ENCODE measurements around the gene G6PC2. TPM values are rescaled to one million over a fixed set of nuclear protein-coding genes. Genes with fewer than 3 reads are reported as not detected.

G6PC2 gene
- total and polyA plus RNA-seq, 2 of the 8 experiments (the other 6 are each of a cell fraction or from before 2014, with no cell fraction given): not detected

DNA sequence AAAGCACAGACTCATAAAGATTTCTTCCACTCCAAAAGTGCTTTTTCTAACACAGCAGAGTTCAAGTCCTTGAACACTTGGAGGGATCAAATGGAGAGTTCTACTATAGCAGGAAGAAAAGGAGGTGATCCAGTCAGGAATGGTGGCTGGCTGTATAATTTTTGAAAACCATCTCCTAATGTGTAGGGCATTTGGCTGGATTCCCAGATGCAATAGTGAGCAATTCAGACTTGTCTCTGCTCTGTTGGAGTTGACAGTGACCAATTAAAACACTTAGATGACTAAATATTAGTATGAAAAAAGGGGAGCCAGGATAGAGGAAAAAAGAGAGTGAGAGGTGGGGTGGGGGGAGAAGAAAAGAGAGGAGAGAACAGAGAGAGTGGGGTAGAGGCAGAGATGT lies 5.3 kb upstream of the G6PC2 start:
- Histone ChIP-seq H3K56ac (replicated peaks; ENCODE audit: insufficient read length, low read depth, low read length) (no peak overlapping the region), H3K79me1 (ENCODE audit: low read depth, low read length) (no peaks in the 10 kb centered on the region), H3K4me1 (replicated peaks in 1 of 4; ENCODE audit: control insufficient read depth in 3 of 4, insufficient read depth in 4 of 4, low read length in 3 of 4) (no peaks in the 10 kb centered on the region), H3K9me3 (ENCODE audit: insufficient read depth in 2 of 2, low read depth in 1 of 2, low read length in 1 of 2) (no peaks in the 10 kb centered on the region), H2BK12ac (ENCODE audit: low read depth, low read length) (no peak overlapping the region), H3K9ac (replicated peaks in 1 of 4; ENCODE audit: extremely low read depth in 1 of 4, low read depth in 3 of 4, low read length in 3 of 4) (no peak overlapping the region), H4K5ac (ENCODE audit: insufficient read length, low read depth, low read length) (no peak overlapping the region), H3K79me2 (ENCODE audit: control insufficient read depth in 1 of 2, insufficient read depth in 2 of 2, low read length in 2 of 2) (no peaks in the 10 kb centered on the region), H3K4me2 (ENCODE audit: insufficient read depth in 1 of 2, low read depth in 2 of 2, low read length in 2 of 2) (no peak overlapping the region), H2BK20ac (ENCODE audit: low read length) (no peak overlapping the region), H3K23me2 (ENCODE audit: low read depth, low read length) (no peaks in the 10 kb centered on the region; the same call in 1 of the 2 replicates), H3K4me3 (ENCODE audit: extremely low read depth in 1 of 4, insufficient read depth in 2 of 4, low read depth in 3 of 4, low read length in 4 of 4) (no peak overlapping the region), H2AFZ (ENCODE audit: low read length) (no peak overlapping the region), H2BK5ac (ENCODE audit: low read depth, low read length) (no peak overlapping the region), H4K8ac (ENCODE audit: extremely low read depth, insufficient read depth, low read length) (no peak overlapping the region), H2BK120ac (replicated peaks; ENCODE audit: low read depth, low read length) (no peak overlapping the region), H4K20me1 (replicated peaks in 1 of 2; ENCODE audit: control insufficient read depth in 1 of 2, insufficient read depth in 2 of 2, low read length in 2 of 2) (no peaks in the 10 kb centered on the region), H4K91ac (replicated peaks; ENCODE audit: insufficient read length, low read length) (no peak overlapping the region), H3K14ac (ENCODE audit: insufficient read length) (no peak overlapping the region), H3K36me3 (ENCODE audit: control insufficient read depth in 2 of 4, insufficient read depth in 4 of 4, low read length in 3 of 4) (no peaks in the 10 kb centered on the region), H3K23ac (ENCODE audit: insufficient read length) (no peak overlapping the region), H2BK15ac (ENCODE audit: low read length) (no peak overlapping the region), H3K18ac (ENCODE audit: extremely low read depth, low read length) (no peak overlapping the region), H3K4ac (replicated peaks; ENCODE audit: insufficient read length, low read depth, low read length) (no peak overlapping the region), H3K27ac (ENCODE audit: low read depth, low read length) (no peak overlapping the region), H2AK5ac (ENCODE audit: low read depth, low read length) (no peak overlapping the region), H3K27me3 (replicated peaks in 1 of 4; ENCODE audit: control insufficient read depth in 3 of 4, extremely low read depth in 1 of 4, insufficient read depth in 3 of 4, low read length in 3 of 4) (no peaks in the 10 kb centered on the region)
- DNase-seq (ENCODE audit: low read depth in 1 of 2, low spot score in 2 of 2) (no peak), FAIRE-seq (no peak)
- ChIA-PET CTCF (ENCODE audit: partially characterized antibody) (no interaction called here), POLR2A (ENCODE audit: partially characterized antibody) (no interaction called here)
- TF ChIP-seq SIRT6 (IDR thresholded peaks at IDR 0.05; ENCODE audit: low read length) (no peak), SP1 (IDR thresholded peaks at IDR 0.05; ENCODE audit: low read depth, low read length) (no peak), PHF8 (conservative IDR thresholded peaks at IDR 0.05; ENCODE audit: low read depth, low read length) (no peak), SP4 (IDR thresholded peaks at IDR 0.05; ENCODE audit: low read length) (no peak), CEBPB (IDR thresholded peaks at IDR 0.05; ENCODE audit: low read depth, low read length) (no peak)
